WTC11 (cell line): ENCODE data around the gene PCSK9. TPM values are rescaled to one million over a fixed set of nuclear protein-coding genes. Genes with fewer than 3 reads are reported as not detected.

Source experiments
- ATAC-seq: fragments of 200-7000 bp; cut with Tn5 transposase; 2 replicates; pipeline ENCODE4 v1.10.0; 2021; ENCODE audit warnings: mild to moderate bottlenecking, moderate library complexity
- CTCF ChIA-PET: fragments of 300-600 bp; sonication (Branson Sonifier 250); formaldehyde crosslinking; loops from one replicate; lab custom pipeline; 2021; ENCODE audit warnings: antibody characterized with exemption; lab: Charles Lee
- POLR2A ChIA-PET: fragments of 350-600 bp; sonication (Branson Sonifier 250); formaldehyde crosslinking; loops from one replicate; lab custom pipeline; 2021; ENCODE audit warnings: antibody characterized with exemption; lab: Charles Lee
- DNase-seq: peaks from one replicate; pipeline ENCODE4 v3.0.0; 2021; ENCODE audit warnings: low spot score
- H3K27ac Mint-ChIP-seq: 2 replicates; pipeline ENCODE4 v1.8.0; 2021; ENCODE audit warnings: mixed read lengths
- H3K27me3 Mint-ChIP-seq: 2 replicates; pipeline ENCODE4 v1.8.0; 2021; ENCODE audit warnings: low read depth, mild to moderate bottlenecking, moderate library complexity, mixed read lengths
- H3K36me3 Mint-ChIP-seq: 2 replicates; pipeline ENCODE4 v1.8.0; 2021; ENCODE audit warnings: mixed read lengths
- H3K4me1 Mint-ChIP-seq: 2 replicates; pipeline ENCODE4 v1.8.0; 2022; ENCODE audit warnings: mixed read lengths
- H3K4me3 Mint-ChIP-seq: 2 replicates; pipeline ENCODE4 v1.8.0; 2021; ENCODE audit warnings: mild to moderate bottlenecking, moderate library complexity, mixed read lengths
- H3K9me3 Mint-ChIP-seq: 2 replicates; pipeline ENCODE4 v1.8.0; 2021; ENCODE audit warnings: mixed read lengths
- ATF1 ChIP-seq: sonication (generic); formaldehyde crosslinking; IDR thresholded peaks from 2 replicates; pipeline ENCODE4 v1.8.1; 2023; ENCODE audit warnings: mild to moderate bottlenecking, moderate library complexity, missing genetic modification reagents
- CBFB ChIP-seq: sonication (generic); formaldehyde crosslinking; IDR thresholded peaks from 2 replicates; pipeline ENCODE4 v1.8.1; 2022; ENCODE audit warnings: mild to moderate bottlenecking, low read depth, missing genetic modification reagents
- CREB1 ChIP-seq: sonication (generic); formaldehyde crosslinking; IDR thresholded peaks from 2 replicates; pipeline ENCODE4 v1.8.0; 2023; ENCODE audit warnings: mild to moderate bottlenecking, missing genetic modification reagents
- CTCF ChIP-seq: fragments of 200-600 bp; IDR thresholded peaks from 2 replicates; pipeline ENCODE4 v1.8.0; 2022; ENCODE audit warnings: antibody characterized with exemption
- E2F4 ChIP-seq: sonication (generic); formaldehyde crosslinking; IDR thresholded peaks from 2 replicates; pipeline ENCODE4 v1.8.1; 2022; ENCODE audit warnings: low read depth, mild to moderate bottlenecking, moderate library complexity, missing genetic modification reagents, borderline replicate concordance
- ELF4 ChIP-seq: sonication (generic); formaldehyde crosslinking; IDR thresholded peaks from 2 replicates; pipeline ENCODE4 v1.8.1; 2022; ENCODE audit warnings: low read depth, mild to moderate bottlenecking, moderate library complexity, missing genetic modification reagents
- GABPB1 ChIP-seq: sonication (generic); formaldehyde crosslinking; IDR thresholded peaks from 2 replicates; pipeline ENCODE4 v1.8.1; 2023; ENCODE audit warnings: mild to moderate bottlenecking, missing genetic modification reagents
- GRHL2 ChIP-seq: fragments of 250-450 bp; sonication (Bioruptor Pico); IDR thresholded peaks from 2 replicates; pipeline ENCODE4 v1.8.0; 2022; ENCODE audit warnings: mild to moderate bottlenecking, moderate library complexity; ENCODE audit not compliant: insufficient replicate concordance, severe bottlenecking
- GTF2I ChIP-seq: fragments of 250-450 bp; sonication (Bioruptor Pico); conservative IDR thresholded peaks from 2 replicates; pipeline ENCODE4 v1.4.0; 2021; ENCODE audit warnings: mild to moderate bottlenecking
- JAZF1 ChIP-seq: fragments of 250-450 bp; sonication (Bioruptor Pico); IDR thresholded peaks from 2 replicates; pipeline ENCODE4 v1.9.0; 2021; ENCODE audit warnings: moderate library complexity, mild to moderate bottlenecking, inconsistent platforms
- KAT7 ChIP-seq: sonication (generic); formaldehyde crosslinking; IDR thresholded peaks from 2 replicates; pipeline ENCODE4 v1.8.1; 2023; ENCODE audit warnings: missing genetic modification reagents, mild to moderate bottlenecking, borderline replicate concordance
- NR1H2 ChIP-seq: sonication (generic); formaldehyde crosslinking; IDR thresholded peaks from 2 replicates; pipeline ENCODE4 v1.9.0; 2021; ENCODE audit warnings: mild to moderate bottlenecking, moderate library complexity, missing genetic modification reagents
- NR2C2 ChIP-seq: sonication (generic); formaldehyde crosslinking; IDR thresholded peaks from 2 replicates; pipeline ENCODE4 v1.8.0; 2022; ENCODE audit warnings: mild to moderate bottlenecking, missing genetic modification reagents
- OVOL2 ChIP-seq: fragments of 250-450 bp; sonication (Bioruptor Pico); IDR thresholded peaks from 2 replicates; pipeline ENCODE4 v1.9.0; 2021; ENCODE audit warnings: mild to moderate bottlenecking, borderline replicate concordance
- PRRX2 ChIP-seq: fragments of 250-450 bp; sonication (Bioruptor Pico); IDR thresholded peaks from 2 replicates; pipeline ENCODE4 v1.8.0; 2021; ENCODE audit warnings: mild to moderate bottlenecking
- SOX15 ChIP-seq: fragments of 250-450 bp; sonication (Bioruptor Pico); IDR thresholded peaks from 2 replicates; pipeline ENCODE4 v1.9.0; 2021; ENCODE audit warnings: mild to moderate bottlenecking
- SP1 ChIP-seq: sonication (generic); formaldehyde crosslinking; conservative IDR thresholded peaks from 2 replicates; pipeline ENCODE4 v1.8.1; 2022; ENCODE audit warnings: missing genetic modification reagents
- TEAD4 ChIP-seq: sonication (generic); formaldehyde crosslinking; IDR thresholded peaks from 2 replicates; pipeline ENCODE4 v1.8.0; 2022; ENCODE audit warnings: mild to moderate bottlenecking, missing genetic modification reagents
- ZBTB43 ChIP-seq: sonication (generic); formaldehyde crosslinking; IDR thresholded peaks from 2 replicates; pipeline ENCODE4 v1.8.1; 2023; ENCODE audit warnings: mild to moderate bottlenecking, missing genetic modification reagents
- ZNF121 ChIP-seq: sonication (generic); formaldehyde crosslinking; IDR thresholded peaks from 2 replicates; pipeline ENCODE4 v1.8.0; 2023; ENCODE audit warnings: missing genetic modification reagents
- ZNF138 ChIP-seq: sonication (generic); formaldehyde crosslinking; conservative IDR thresholded peaks from 2 replicates; pipeline ENCODE4 v1.8.1; 2022; ENCODE audit warnings: mild to moderate bottlenecking, moderate library complexity, missing genetic modification reagents
- ZNF232 ChIP-seq: sonication (generic); formaldehyde crosslinking; IDR thresholded peaks from 2 replicates; pipeline ENCODE4 v1.8.0; 2022; ENCODE audit warnings: mild to moderate bottlenecking, missing genetic modification reagents
- ZNF425 ChIP-seq: fragments of 250-450 bp; sonication (Bioruptor Pico); conservative IDR thresholded peaks from 2 replicates; pipeline ENCODE4 v1.9.0; 2021; ENCODE audit warnings: mild to moderate bottlenecking
- total RNA-seq: library from RNA; stranded (reverse); gene quantifications from 3 replicates; pipeline ENCODE4 v1.2.3, GENCODE V29; 2021
- TF ChIP-seq, protein P1 (sequence below): fragments of 250-450 bp; sonication (Bioruptor Pico); IDR thresholded peaks from 2 replicates; pipeline ENCODE4 v1.8.0; 2021; ENCODE audit warnings: mild to moderate bottlenecking
- TF ChIP-seq, protein P2 (sequence below): sonication (generic); formaldehyde crosslinking; conservative IDR thresholded peaks from 2 replicates; pipeline ENCODE4 v1.8.1; 2022; ENCODE audit warnings: mild to moderate bottlenecking, missing genetic modification reagents
- TF ChIP-seq, protein P3 (sequence below): fragments of 250-450 bp; sonication (Bioruptor Pico); IDR thresholded peaks from 2 replicates; pipeline ENCODE4 v1.9.0; 2021; ENCODE audit warnings: mild to moderate bottlenecking

The PCSK9 gene
- total RNA-seq, 1 experiment from 2014 or later = 73.2 TPM

GRCh38 chr1:55087439-55087838, 48.1 kb downstream of the PCSK9 start:
- CTCF ChIA-PET = no interaction called here
- no peak overlapping the region for H3K27ac Mint-ChIP-seq
- TF ChIP-seq, protein P1, sequence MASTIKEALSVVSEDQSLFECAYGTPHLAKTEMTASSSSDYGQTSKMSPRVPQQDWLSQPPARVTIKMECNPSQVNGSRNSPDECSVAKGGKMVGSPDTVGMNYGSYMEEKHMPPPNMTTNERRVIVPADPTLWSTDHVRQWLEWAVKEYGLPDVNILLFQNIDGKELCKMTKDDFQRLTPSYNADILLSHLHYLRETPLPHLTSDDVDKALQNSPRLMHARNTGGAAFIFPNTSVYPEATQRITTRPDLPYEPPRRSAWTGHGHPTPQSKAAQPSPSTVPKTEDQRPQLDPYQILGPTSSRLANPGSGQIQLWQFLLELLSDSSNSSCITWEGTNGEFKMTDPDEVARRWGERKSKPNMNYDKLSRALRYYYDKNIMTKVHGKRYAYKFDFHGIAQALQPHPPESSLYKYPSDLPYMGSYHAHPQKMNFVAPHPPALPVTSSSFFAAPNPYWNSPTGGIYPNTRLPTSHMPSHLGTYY (CRISPR knock-in tag) = no peak
- no peak for TF ChIP-seq ATF1 (CRISPR knock-in tag)
- TF ChIP-seq SP1 (CRISPR knock-in tag) = no peak
- TF ChIP-seq ZBTB43 (CRISPR knock-in tag) = no peak
- no peak for TF ChIP-seq GABPB1 (CRISPR knock-in tag)
- no peak for TF ChIP-seq CREB1 (CRISPR knock-in tag)
- no peak for TF ChIP-seq ZNF232 (CRISPR knock-in tag)
- no peak for TF ChIP-seq NR2C2 (CRISPR knock-in tag)
- TF ChIP-seq, protein P2, sequence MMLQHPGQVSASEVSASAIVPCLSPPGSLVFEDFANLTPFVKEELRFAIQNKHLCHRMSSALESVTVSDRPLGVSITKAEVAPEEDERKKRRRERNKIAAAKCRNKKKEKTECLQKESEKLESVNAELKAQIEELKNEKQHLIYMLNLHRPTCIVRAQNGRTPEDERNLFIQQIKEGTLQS (CRISPR knock-in tag) = no peak
- ATAC-seq (no peak; the same call in 1 of the 2 replicates), DNase-seq (no peak)
- no peaks in the 10 kb centered on the region for H3K9me3 Mint-ChIP-seq
- no peak overlapping the region for H3K4me3 Mint-ChIP-seq
- H3K36me3 Mint-ChIP-seq = peaks cover 75% of the 10 kb centered on the region
- H3K4me1 Mint-ChIP-seq = no peaks in the 10 kb centered on the region; the same call in 1 of the 2 replicates
- no peaks in the 10 kb centered on the region for H3K27me3 Mint-ChIP-seq
- POLR2A ChIA-PET = no interaction called here

DNA sequence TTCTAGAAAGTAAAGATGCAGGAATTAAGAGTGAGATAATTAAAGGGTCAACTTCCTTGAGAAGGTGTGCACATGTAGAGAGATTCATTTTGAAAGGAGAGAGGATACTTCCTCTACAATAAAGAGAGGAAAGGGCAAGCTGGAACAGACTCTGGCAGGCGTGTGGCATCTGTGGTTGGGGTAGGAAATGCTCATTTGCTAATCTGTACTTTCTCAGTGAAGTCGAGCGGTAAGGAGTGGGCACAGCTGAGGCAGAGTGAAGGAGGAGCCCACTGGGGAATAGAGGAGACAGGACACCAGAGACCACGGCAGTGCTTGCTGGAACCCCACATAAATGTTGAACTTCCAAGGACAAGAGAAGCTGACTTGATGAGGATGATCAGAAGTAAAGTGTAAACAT, 49.1 kb downstream of the PCSK9 start:
- ATAC-seq (no peak), DNase-seq (no peak)
- H3K9me3 Mint-ChIP-seq = no peaks in the 10 kb centered on the region
- ChIA-PET POLR2A (no interaction called here), CTCF (interaction anchor here (0.7 kb wide), 1 partner anchor 200 kb away, joined by 3 read pairs; no protein-coding TSS in a partner anchor)
- no peaks in the 10 kb centered on the region for H3K27me3 Mint-ChIP-seq
- peak overlapping the region; percentile 75 for H3K27ac Mint-ChIP-seq
- H3K4me1 Mint-ChIP-seq = no peaks in the 10 kb centered on the region; the same call in 1 of the 2 replicates
- peaks cover 75% of the 10 kb centered on the region for H3K36me3 Mint-ChIP-seq
- H3K4me3 Mint-ChIP-seq = no peak overlapping the region
- TF ChIP-seq, protein P3, sequence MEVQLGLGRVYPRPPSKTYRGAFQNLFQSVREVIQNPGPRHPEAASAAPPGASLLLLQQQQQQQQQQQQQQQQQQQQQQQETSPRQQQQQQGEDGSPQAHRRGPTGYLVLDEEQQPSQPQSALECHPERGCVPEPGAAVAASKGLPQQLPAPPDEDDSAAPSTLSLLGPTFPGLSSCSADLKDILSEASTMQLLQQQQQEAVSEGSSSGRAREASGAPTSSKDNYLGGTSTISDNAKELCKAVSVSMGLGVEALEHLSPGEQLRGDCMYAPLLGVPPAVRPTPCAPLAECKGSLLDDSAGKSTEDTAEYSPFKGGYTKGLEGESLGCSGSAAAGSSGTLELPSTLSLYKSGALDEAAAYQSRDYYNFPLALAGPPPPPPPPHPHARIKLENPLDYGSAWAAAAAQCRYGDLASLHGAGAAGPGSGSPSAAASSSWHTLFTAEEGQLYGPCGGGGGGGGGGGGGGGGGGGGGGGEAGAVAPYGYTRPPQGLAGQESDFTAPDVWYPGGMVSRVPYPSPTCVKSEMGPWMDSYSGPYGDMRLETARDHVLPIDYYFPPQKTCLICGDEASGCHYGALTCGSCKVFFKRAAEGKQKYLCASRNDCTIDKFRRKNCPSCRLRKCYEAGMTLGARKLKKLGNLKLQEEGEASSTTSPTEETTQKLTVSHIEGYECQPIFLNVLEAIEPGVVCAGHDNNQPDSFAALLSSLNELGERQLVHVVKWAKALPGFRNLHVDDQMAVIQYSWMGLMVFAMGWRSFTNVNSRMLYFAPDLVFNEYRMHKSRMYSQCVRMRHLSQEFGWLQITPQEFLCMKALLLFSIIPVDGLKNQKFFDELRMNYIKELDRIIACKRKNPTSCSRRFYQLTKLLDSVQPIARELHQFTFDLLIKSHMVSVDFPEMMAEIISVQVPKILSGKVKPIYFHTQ (CRISPR knock-in tag) = no peak
- no peak for TF ChIP-seq JAZF1 (CRISPR knock-in tag)
- no peak for TF ChIP-seq GABPB1 (CRISPR knock-in tag)
- TF ChIP-seq KAT7 (CRISPR knock-in tag) = no peak
- TF ChIP-seq SOX15 (CRISPR knock-in tag) = no peak
- no peak for TF ChIP-seq ZNF121 (CRISPR knock-in tag)
- no peak for TF ChIP-seq SP1 (CRISPR knock-in tag)
- no peak for TF ChIP-seq NR1H2 (CRISPR knock-in tag)
- no peak for TF ChIP-seq ZNF425
- no peak for TF ChIP-seq CTCF
- TF ChIP-seq PRRX2 (CRISPR knock-in tag) = no peak
- TF ChIP-seq CBFB (CRISPR knock-in tag) = no peak
- no peak for TF ChIP-seq GTF2I (CRISPR knock-in tag)
- TF ChIP-seq TEAD4 (CRISPR knock-in tag) = no peak
- no peak for TF ChIP-seq GRHL2 (CRISPR knock-in tag)
- no peak for TF ChIP-seq ELF4
- TF ChIP-seq E2F4 = no peak
- no peak for TF ChIP-seq ZNF138 (CRISPR knock-in tag)
- TF ChIP-seq OVOL2 = no peak
